DND-41 (cell line): ENCODE results near the gene CHMP4A.

Source experiments
- ATAC-seq: fragments of 200-7000 bp; cut with Tn5 transposase; 3 replicates; pipeline ENCODE4 v1.9.1; 2021; ENCODE audit warnings: low read depth; ENCODE audit not compliant: insufficient read depth
- DNase-seq: peaks from one replicate; pipeline ENCODE4 v3.0.0-alpha.2; 2020
- H2AFZ ChIP-seq: 2 replicates; pipeline ENCODE4 v1.6.0; 2012; ENCODE audit warnings: low read depth, low read length
- H3K27ac ChIP-seq: 2 replicates; pipeline ENCODE4 v1.5.1; 2012; ENCODE audit warnings: low read length, inconsistent platforms
- H3K27me3 ChIP-seq: fragments of 200-600 bp; sonication (generic); 2 replicates; pipeline ENCODE4 v1.6.0; 2012; ENCODE audit warnings: low read length, mild to moderate bottlenecking, inconsistent platforms; ENCODE audit not compliant: insufficient read depth, poor library complexity
- H3K36me3 ChIP-seq: 2 replicates; pipeline ENCODE4 v1.5.1; 2012; ENCODE audit warnings: low read length, inconsistent platforms; ENCODE audit not compliant: insufficient read depth
- H3K4me1 ChIP-seq: 2 replicates; pipeline ENCODE4 v1.5.1; 2012; ENCODE audit warnings: mild to moderate bottlenecking, low read length; ENCODE audit not compliant: insufficient read depth
- H3K4me2 ChIP-seq: 2 replicates; pipeline ENCODE4 v1.6.0; 2012; ENCODE audit warnings: mild to moderate bottlenecking, moderate library complexity, low read length, inconsistent platforms; ENCODE audit not compliant: insufficient read depth
- H3K4me3 ChIP-seq, 2 experiments: fragments of 200-600 bp in 1 of 2; shearing (Covaris generic) in 1 of 2; 2 replicates each; pipeline ENCODE4 v1.5.1; 2012 to 2016; ENCODE audit warnings: inconsistent platforms in 2 of 2, low read length in 2 of 2, mild to moderate bottlenecking in 2 of 2, low read depth in 1 of 2, moderate library complexity in 1 of 2
- H3K79me2 ChIP-seq: 2 replicates; pipeline ENCODE4 v1.6.0; 2012; ENCODE audit warnings: low read length, inconsistent platforms; ENCODE audit not compliant: insufficient read depth
- H3K9ac ChIP-seq: 2 replicates; pipeline ENCODE4 v1.6.0; 2012; ENCODE audit warnings: low read depth, mild to moderate bottlenecking, inconsistent platforms, low read length, moderate library complexity
- H3K9me3 ChIP-seq: 2 replicates; pipeline ENCODE4 v1.5.1; 2012; ENCODE audit warnings: low read length, moderate library complexity, mild to moderate bottlenecking, inconsistent platforms; ENCODE audit not compliant: insufficient read depth, severe bottlenecking
- H4K20me1 ChIP-seq: 2 replicates; pipeline ENCODE4 v1.6.0; 2012; ENCODE audit warnings: low read length; ENCODE audit not compliant: insufficient read depth
- CTCF ChIP-seq: IDR thresholded peaks from 2 replicates; pipeline ENCODE4 v1.5.1; 2012; ENCODE audit warnings: borderline replicate concordance, low read length, moderate library complexity, mild to moderate bottlenecking; ENCODE audit not compliant: poor library complexity, severe bottlenecking; ENCODE audit errors: extremely low read depth
- EZH2 ChIP-seq: IDR thresholded peaks from 3 replicates; pipeline ENCODE4 v1.6.1; 2012; ENCODE audit warnings: borderline replicate concordance, low read depth, mild to moderate bottlenecking, moderate library complexity, low read length, inconsistent platforms; ENCODE audit not compliant: severe bottlenecking

CHMP4A gene

GRCh38 chr14:24186831-24187538, 26.3 kb downstream of the CHMP4A start:
- peak overlapping the region; percentile 92 for H3K4me2 ChIP-seq
- peak overlapping the region; percentile 13; the same call in 1 of the 2 replicates for H3K9ac ChIP-seq
- DNase-seq (no peak), ATAC-seq (no peak)
- H2AFZ ChIP-seq: no peak overlapping the region
- H3K36me3 ChIP-seq: peaks cover 62% of the 10 kb centered on the region
- H4K20me1 ChIP-seq: peaks cover 14% of the 10 kb centered on the region; the same call in 1 of the 2 replicates
- H3K4me3 ChIP-seq: peak overlapping the region in 1 of 2 experiments; percentile 86; a peak in 1 of 4 replicates
- peaks cover 22% of the 10 kb centered on the region for H3K79me2 ChIP-seq
- H3K4me1 ChIP-seq: peaks cover 39% of the 10 kb centered on the region
- no peaks in the 10 kb centered on the region for H3K9me3 ChIP-seq
- no peaks in the 10 kb centered on the region for H3K27me3 ChIP-seq
- no peak overlapping the region for H3K27ac ChIP-seq
- no peak for TF ChIP-seq EZH2
- TF ChIP-seq CTCF: no peak

- Histone ChIP-seq H4K20me1 (peaks cover 14% of the 10 kb centered on the region; the same call in 1 of the 2 replicates), H3K4me2 (no peak overlapping the region), H3K79me2 (peaks cover 18% of the 10 kb centered on the region), H3K4me1 (peaks cover 39% of the 10 kb centered on the region), H2AFZ (no peak overlapping the region), H3K9ac (no peak overlapping the region), H3K9me3 (no peaks in the 10 kb centered on the region), H3K36me3 (peaks cover 69% of the 10 kb centered on the region), H3K27me3 (no peaks in the 10 kb centered on the region), H3K4me3 (no peak overlapping the region), H3K27ac (no peak overlapping the region)
- ATAC-seq: no peak
- TF ChIP-seq EZH2 (no peak), CTCF (no peak)
- DNase-seq: no peak
Measured at GRCh38 chr14:24185741-24186140, 27.5 kb downstream of the CHMP4A start.

GRCh38 chr14:24185026-24185425, 28.3 kb downstream of the CHMP4A start:
- Histone ChIP-seq H3K9me3 (no peaks in the 10 kb centered on the region), H3K9ac (no peak overlapping the region), H4K20me1 (peaks cover 17% of the 10 kb centered on the region; the same call in 1 of the 2 replicates), H3K27me3 (no peaks in the 10 kb centered on the region), H3K79me2 (peaks cover 18% of the 10 kb centered on the region), H3K4me1 (peaks cover 33% of the 10 kb centered on the region), H3K4me2 (no peak overlapping the region), H3K36me3 (peaks cover 74% of the 10 kb centered on the region), H2AFZ (no peak overlapping the region), H3K27ac (no peak overlapping the region), H3K4me3 (no peak overlapping the region)
- DNase-seq: no peak
- TF ChIP-seq EZH2: no peak
- TF ChIP-seq CTCF: no peak
- no peak for ATAC-seq
